Panc1 (cell line): Measurements from ENCODE around the gene SLU7. TPM values are rescaled to one million over a fixed set of nuclear protein-coding genes. Genes with fewer than 3 reads are reported as not detected.

ENCODE experiments used
- ATAC-seq: fragments of 200-7000 bp; cut with Tn5 transposase; 2 replicates; pipeline ENCODE4 v1.9.1; 2020; ENCODE audit warnings: mild to moderate bottlenecking, moderate library complexity
- BruUV-seq: library from RNA; stranded (reverse); fragments of 400-500 nt; replicated peaks from 2 replicates; lab custom pipeline; 2021; lab: Mats Ljungman, UMichigan
- CTCF ChIA-PET: fragments of 300-600 bp; sonication (Branson Sonifier 250); formaldehyde crosslinking; loops from one replicate; lab custom pipeline; 2022; ENCODE audit warnings: antibody characterized with exemption; lab: Charles Lee
- POLR2A ChIA-PET: fragments of 300-600 bp; sonication (Branson Sonifier 250); formaldehyde crosslinking; loops from one replicate; lab custom pipeline; 2022; ENCODE audit warnings: antibody characterized with exemption; lab: Charles Lee
- DNase-seq: peaks from one replicate; pipeline ENCODE4 v3.0.0-alpha.2; 2010; ENCODE audit warnings: low read depth, low spot score
- H3K27ac ChIP-seq: 2 replicates; pipeline ENCODE4 v1.5.1; 2011; ENCODE audit warnings: mild to moderate bottlenecking, low read length, inconsistent platforms
- H3K27me3 ChIP-seq: fragments of 200-500 bp; sonication (Bioruptor generic); 2 replicates; pipeline ENCODE4 v1.6.0; 2014; ENCODE audit warnings: low read length, inconsistent platforms; ENCODE audit not compliant: control insufficient read depth, insufficient read depth
- H3K36me3 ChIP-seq: fragments of 200-500 bp; sonication (Bioruptor generic); 2 replicates; pipeline ENCODE4 v1.5.1; 2014; ENCODE audit warnings: inconsistent platforms, mild to moderate bottlenecking, low read length, moderate library complexity; ENCODE audit not compliant: control insufficient read depth, insufficient read depth
- H3K4me1 ChIP-seq: 2 replicates; pipeline ENCODE4 v1.5.1; 2011; ENCODE audit warnings: inconsistent platforms, mild to moderate bottlenecking, low read length, moderate library complexity; ENCODE audit not compliant: control insufficient read depth, insufficient read depth
- H3K4me3 ChIP-seq, 2 experiments: 2 replicates each; pipeline ENCODE4 v1.5.1; 2011 to 2012; ENCODE audit warnings: low read depth in 2 of 2, low read length in 2 of 2, mild to moderate bottlenecking in 2 of 2, inconsistent platforms in 1 of 2, moderate library complexity in 1 of 2
- H3K9me3 ChIP-seq: fragments of 200-500 bp; sonication (Bioruptor generic); 2 replicates; pipeline ENCODE4 v1.5.1; 2014; ENCODE audit warnings: low read depth, mild to moderate bottlenecking, inconsistent platforms, low read length, moderate library complexity; ENCODE audit not compliant: control insufficient read depth, insufficient read depth
- CTCF ChIP-seq: fragments of 450-650 bp; IDR thresholded peaks from 2 replicates; pipeline ENCODE4 v1.5.1; 2017; ENCODE audit warnings: mild to moderate bottlenecking
- POLR2AphosphoS5 ChIP-seq: IDR thresholded peaks from 2 replicates; pipeline ENCODE4 v1.6.1; 2012; ENCODE audit warnings: mild to moderate bottlenecking, low read depth, low read length, moderate library complexity
- REST ChIP-seq, 2 experiments: IDR thresholded peaks; 2 replicates each; pipeline ENCODE4 v1.6.1; 2011 to 2012; ENCODE audit warnings: low read depth in 2 of 2, control low read depth in 1 of 2, low read length in 1 of 2, mild to moderate bottlenecking in 1 of 2, moderate library complexity in 1 of 2; ENCODE audit not compliant: insufficient read depth in 1 of 2
- SIN3A ChIP-seq: IDR thresholded peaks from 2 replicates; pipeline ENCODE4 v1.6.1; 2012; ENCODE audit warnings: low read depth, mild to moderate bottlenecking, low read length, moderate library complexity, borderline replicate concordance; ENCODE audit not compliant: insufficient read depth
- TCF7L2 ChIP-seq: IDR thresholded peaks from 2 replicates; pipeline ENCODE4 v1.6.1; 2011; ENCODE audit warnings: mild to moderate bottlenecking, low read depth, low read length, inconsistent platforms
- in situ Hi-C: cut with HindIII; loops from 2 replicates; pipeline ENCODE4 v1.10.0; 2016; ENCODE audit warnings: low sequenced_read_pairs, low pct_unique_long_range_greater_than_20kb
- intact Hi-C: fragments of 100-400 bp; cut with micrococcal nuclease; formaldehyde crosslinking; loops from one replicate; pipeline ENCODE4 v1.10.0; 2022; ENCODE audit not compliant: unreplicated experiment
- total RNA-seq: library from RNA; stranded (reverse); gene quantifications from one replicate; pipeline ENCODE4 v1.2.1, GENCODE V29; 2021; ENCODE audit not compliant: unreplicated experiment

Gene SLU7
- total RNA-seq, 1 experiment from 2014 or later: 45.7 TPM

GRCh38 chr5:160369990-160370712, 48.7 kb downstream of the SLU7 start, which contains the start of gene C1QTNF2:
TSS of gene C1QTNF2 (minus strand) at chr5:160370626. CDS start at chr5:160355011, 15,615 bp downstream.
- H3K4me1 ChIP-seq: no peaks in the 10 kb centered on the region; the same call in 1 of the 2 replicates
- peak; percentile 83 for ATAC-seq
- peak within 1 kb of the TSS; percentile 47 to 51 for H3K4me3 ChIP-seq
- POLR2A ChIA-PET: no interaction called here
- no peaks in the 10 kb centered on the region for H3K36me3 ChIP-seq
- no peak within 1 kb of the TSS for H3K27ac ChIP-seq
- CTCF ChIA-PET: no interaction called here
- H3K9me3 ChIP-seq: no peaks in the 10 kb centered on the region
- intact Hi-C loops (no loop called here), in situ Hi-C loops (no loop called here)
- TF ChIP-seq CTCF (no peak), SIN3A (no peak), POLR2AphosphoS5 (no peak), TCF7L2 (no peak)
- no TSS peak for BruUV-seq
- peaks cover 24% of the 10 kb centered on the region for H3K27me3 ChIP-seq
- DNase-seq: no peak

- Histone ChIP-seq H3K4me3 (no peak overlapping the region), H3K27me3 (peaks cover 24% of the 10 kb centered on the region), H3K4me1 (no peaks in the 10 kb centered on the region; the same call in 1 of the 2 replicates), H3K9me3 (no peaks in the 10 kb centered on the region), H3K36me3 (no peaks in the 10 kb centered on the region), H3K27ac (no peak overlapping the region)
- no peak for DNase-seq
- ATAC-seq: no peak
- in situ Hi-C loops: no loop called here
- POLR2A ChIA-PET: interaction anchor here (0.6 kb wide), 1 partner anchor 288 kb away, joined by 4 read pairs; no protein-coding TSS in a partner anchor
- no TSS peak for BruUV-seq
- intact Hi-C loops: no loop called here
- no peak for TF ChIP-seq TCF7L2
- TF ChIP-seq CTCF: no peak
- no peak for TF ChIP-seq REST (IDR thresholded peaks at IDR 0.05; ENCODE audit: insufficient read depth in 1 of 2, low read depth in 2 of 2, low read length in 1 of 2)
- no peak for TF ChIP-seq POLR2AphosphoS5
- TF ChIP-seq SIN3A: no peak
- CTCF ChIA-PET: no interaction called here
These were observed 51.0 kb downstream of the SLU7 start for GRCh38 chr5:160367885-160368284.
